Testis (tissue), 2 donors: ENCODE results near the gene RNGTT.

ENCODE experiments used
- POLR2A ChIP-seq: fragments of 450-650 bp; IDR thresholded peaks from one replicate; pipeline ENCODE4 v1.6.1; 2017; ENCODE audit warnings: antibody characterized with exemption, mild to moderate bottlenecking, moderate library complexity
- TF ChIP-seq, protein P1 (sequence below), 3 experiments: fragments of 450-650 bp in 2 of 3; fragments of 200-600 bp in 1 of 3; sonication (generic) in 1 of 3; IDR thresholded peaks; one replicate each; pipeline ENCODE4 v1.5.1; 2016 to 2019; ENCODE audit warnings: antibody characterized with exemption in 3 of 3, mild to moderate bottlenecking in 2 of 3, moderate library complexity in 1 of 3

DNA sequence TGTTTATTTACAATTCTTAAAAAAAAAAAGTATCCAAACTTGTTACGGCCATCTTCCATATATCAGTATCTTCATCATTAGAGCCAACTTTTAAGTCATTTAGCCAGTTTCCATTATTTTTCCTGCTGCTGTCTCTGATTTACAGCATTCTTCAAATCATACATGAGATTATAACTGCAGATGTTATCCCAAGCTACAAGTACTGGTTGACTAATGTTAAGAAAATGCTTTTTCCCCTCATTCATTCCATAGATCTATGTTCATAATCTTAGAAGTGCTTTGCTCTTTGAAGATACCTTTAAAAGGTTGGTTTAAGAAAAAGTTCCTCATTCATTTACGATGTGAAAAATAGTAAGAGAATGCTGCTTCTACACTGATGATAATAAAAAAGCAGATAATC is 158.7 kb downstream of the RNGTT start:
- TF ChIP-seq, protein P1, sequence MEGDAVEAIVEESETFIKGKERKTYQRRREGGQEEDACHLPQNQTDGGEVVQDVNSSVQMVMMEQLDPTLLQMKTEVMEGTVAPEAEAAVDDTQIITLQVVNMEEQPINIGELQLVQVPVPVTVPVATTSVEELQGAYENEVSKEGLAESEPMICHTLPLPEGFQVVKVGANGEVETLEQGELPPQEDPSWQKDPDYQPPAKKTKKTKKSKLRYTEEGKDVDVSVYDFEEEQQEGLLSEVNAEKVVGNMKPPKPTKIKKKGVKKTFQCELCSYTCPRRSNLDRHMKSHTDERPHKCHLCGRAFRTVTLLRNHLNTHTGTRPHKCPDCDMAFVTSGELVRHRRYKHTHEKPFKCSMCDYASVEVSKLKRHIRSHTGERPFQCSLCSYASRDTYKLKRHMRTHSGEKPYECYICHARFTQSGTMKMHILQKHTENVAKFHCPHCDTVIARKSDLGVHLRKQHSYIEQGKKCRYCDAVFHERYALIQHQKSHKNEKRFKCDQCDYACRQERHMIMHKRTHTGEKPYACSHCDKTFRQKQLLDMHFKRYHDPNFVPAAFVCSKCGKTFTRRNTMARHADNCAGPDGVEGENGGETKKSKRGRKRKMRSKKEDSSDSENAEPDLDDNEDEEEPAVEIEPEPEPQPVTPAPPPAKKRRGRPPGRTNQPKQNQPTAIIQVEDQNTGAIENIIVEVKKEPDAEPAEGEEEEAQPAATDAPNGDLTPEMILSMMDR (IDR thresholded peaks at IDR 0.05) = no peak
- TF ChIP-seq POLR2A = no peak
